GM23338 (cell line): ENCODE data around the gene HMCN2. TPM values are rescaled to one million over a fixed set of nuclear protein-coding genes. Genes with fewer than 3 reads are reported as not detected.

ENCODE experiments used
- ATAC-seq: fragments of 200-7000 bp; cut with Tn5 transposase; 3 replicates; pipeline ENCODE4 v1.9.1; 2020
- DNase-seq: peaks from one replicate; pipeline ENCODE4 v3.0.0-alpha.2; 2015; ENCODE audit warnings: low spot score
- H2AFZ ChIP-seq: fragments of 200-600 bp; sonication (generic); 2 replicates; pipeline ENCODE4 v1.8.0; 2016; ENCODE audit warnings: antibody characterized with exemption, mild to moderate bottlenecking, moderate library complexity
- H3F3A ChIP-seq: fragments of 200-600 bp; sonication (generic); replicated peaks from 2 replicates; pipeline ENCODE4 v1.8.0; 2017; ENCODE audit warnings: antibody characterized with exemption, mixed run types, low read depth
- H3K27ac ChIP-seq: fragments of 200-600 bp; sonication (generic); 2 replicates; pipeline ENCODE4 v1.6.1; 2016; ENCODE audit warnings: low read depth
- H3K27me3 ChIP-seq: fragments of 200-600 bp; sonication (generic); 2 replicates; pipeline ENCODE4 v1.8.0; 2016; ENCODE audit warnings: mild to moderate bottlenecking, mixed run types, moderate library complexity; ENCODE audit not compliant: insufficient read depth
- H3K36me3 ChIP-seq: fragments of 200-600 bp; sonication (generic); 2 replicates; pipeline ENCODE4 v1.8.0; 2016; ENCODE audit warnings: mild to moderate bottlenecking; ENCODE audit not compliant: insufficient read depth
- H3K4me1 ChIP-seq: fragments of 200-600 bp; sonication (generic); 2 replicates; pipeline ENCODE4 v1.8.0; 2016; ENCODE audit warnings: mild to moderate bottlenecking, moderate library complexity; ENCODE audit not compliant: insufficient read depth
- H3K4me2 ChIP-seq: fragments of 200-600 bp; sonication (generic); 2 replicates; pipeline ENCODE4 v1.7.1; 2017; ENCODE audit warnings: mixed run types
- H3K4me3 ChIP-seq: fragments of 200-600 bp; sonication (generic); 2 replicates; pipeline ENCODE4 v1.6.1; 2016; ENCODE audit warnings: mixed run types
- H3K79me2 ChIP-seq: fragments of 200-600 bp; sonication (generic); replicated peaks from 2 replicates; pipeline ENCODE4 v1.8.0; 2017; ENCODE audit warnings: mild to moderate bottlenecking; ENCODE audit not compliant: insufficient read depth
- H3K9me2 ChIP-seq: fragments of 200-600 bp; sonication (generic); 2 replicates; pipeline ENCODE4 v1.8.0; 2017; ENCODE audit not compliant: insufficient read depth
- H4K20me1 ChIP-seq: fragments of 200-600 bp; sonication (generic); replicated peaks from 2 replicates; pipeline ENCODE4 v1.8.0; 2017; ENCODE audit warnings: mild to moderate bottlenecking; ENCODE audit not compliant: insufficient read depth
- H3K27ac Mint-ChIP-seq: 2 replicates; pipeline ENCODE4 v1.8.0; 2020; ENCODE audit warnings: inconsistent platforms, mild to moderate bottlenecking, moderate library complexity, mixed read lengths
- H3K27me3 Mint-ChIP-seq: 3 replicates; pipeline ENCODE4 v1.8.0; 2022; ENCODE audit warnings: low read depth, mild to moderate bottlenecking, moderate library complexity, mixed read lengths, inconsistent platforms; ENCODE audit not compliant: insufficient read depth, poor library complexity
- H3K36me3 Mint-ChIP-seq: 3 replicates; pipeline ENCODE4 v1.8.0; 2021; ENCODE audit warnings: low read depth, mild to moderate bottlenecking, inconsistent platforms, moderate library complexity, mixed read lengths
- H3K4me1 Mint-ChIP-seq: 3 replicates; pipeline ENCODE4 v1.8.0; 2020; ENCODE audit warnings: mild to moderate bottlenecking, inconsistent platforms, mixed read lengths
- H3K4me3 Mint-ChIP-seq: 3 replicates; pipeline ENCODE4 v1.8.0; 2021; ENCODE audit warnings: moderate library complexity, mild to moderate bottlenecking, inconsistent platforms, mixed read lengths
- H3K9me3 Mint-ChIP-seq: 3 replicates; pipeline ENCODE4 v1.8.0; 2020; ENCODE audit warnings: moderate library complexity, mild to moderate bottlenecking, inconsistent platforms, mixed read lengths
- EZH2phosphoT487 ChIP-seq: fragments of 200-600 bp; sonication (generic); IDR thresholded peaks from one replicate; pipeline ENCODE4 v1.8.1; 2018; ENCODE audit warnings: antibody characterized with exemption; ENCODE audit not compliant: unreplicated experiment
- JUNB ChIP-seq: IDR thresholded peaks from one replicate; pipeline ENCODE4 v1.6.1; 2016; ENCODE audit warnings: antibody characterized with exemption; ENCODE audit not compliant: unreplicated experiment
- NANOG ChIP-seq: IDR thresholded peaks from 2 replicates; pipeline ENCODE4 v1.6.1; 2016; ENCODE audit warnings: antibody characterized with exemption, borderline replicate concordance
- POLR2AphosphoS5 ChIP-seq: IDR thresholded peaks from 2 replicates; pipeline ENCODE4 v1.6.1; 2016; ENCODE audit warnings: antibody characterized with exemption, low read depth
- STAT1 ChIP-seq: IDR thresholded peaks from one replicate; pipeline ENCODE4 v1.6.1; 2016; ENCODE audit warnings: antibody characterized with exemption; ENCODE audit not compliant: unreplicated experiment
- ZNF114 ChIP-seq: fragments of 250-450 bp; sonication (Bioruptor Pico); IDR thresholded peaks from 2 replicates; pipeline ENCODE4 v1.5.0; 2020; ENCODE audit warnings: mild to moderate bottlenecking, moderate library complexity
- ZNF331 ChIP-seq: fragments of 250-450 bp; sonication (Bioruptor Pico); IDR thresholded peaks from 2 replicates; pipeline ENCODE4 v1.5.0; 2020; ENCODE audit warnings: low read depth, mild to moderate bottlenecking, moderate library complexity
- polyA plus RNA-seq: library from polyadenylated mRNA; unstranded; fragments of >200 nt; fragmentation: Nextera tagmentation; extraction: Ambion mirVana; gene quantifications from 2 replicates; pipeline ENCODE4 v1.2.1, GENCODE V29; 2016
- total RNA-seq: library from RNA; depleted of rRNA; stranded (reverse); fragments of >200 nt; shearing (Covaris generic); gene quantifications from 2 replicates; pipeline ENCODE4 v1.2.3, GENCODE V29; 2014
- TF ChIP-seq, protein P1 (sequence below): fragments of 250-450 bp; sonication (Bioruptor Pico); IDR thresholded peaks from 2 replicates; pipeline ENCODE4 v1.5.0; 2020; ENCODE audit warnings: mild to moderate bottlenecking, moderate library complexity
- TF ChIP-seq, protein P2 (sequence below): IDR thresholded peaks from 2 replicates; pipeline ENCODE4 v1.6.1; 2016; ENCODE audit warnings: antibody characterized with exemption
- TF ChIP-seq, protein P3 (sequence below), 2 experiments: fragments of 200-600 bp in 1 of 2; sonication (generic) in 1 of 2; conservative IDR thresholded peaks; 2 replicates each; pipeline versions ENCODE4 v1.5.1 to v1.6.1; 2016 to 2017; ENCODE audit warnings: antibody characterized with exemption in 2 of 2, low read depth in 2 of 2, mild to moderate bottlenecking in 2 of 2, moderate library complexity in 1 of 2

The HMCN2 gene
- total and polyA plus RNA-seq, 2 experiments from 2014 or later = 1.3 to 4.7 TPM

DNA sequence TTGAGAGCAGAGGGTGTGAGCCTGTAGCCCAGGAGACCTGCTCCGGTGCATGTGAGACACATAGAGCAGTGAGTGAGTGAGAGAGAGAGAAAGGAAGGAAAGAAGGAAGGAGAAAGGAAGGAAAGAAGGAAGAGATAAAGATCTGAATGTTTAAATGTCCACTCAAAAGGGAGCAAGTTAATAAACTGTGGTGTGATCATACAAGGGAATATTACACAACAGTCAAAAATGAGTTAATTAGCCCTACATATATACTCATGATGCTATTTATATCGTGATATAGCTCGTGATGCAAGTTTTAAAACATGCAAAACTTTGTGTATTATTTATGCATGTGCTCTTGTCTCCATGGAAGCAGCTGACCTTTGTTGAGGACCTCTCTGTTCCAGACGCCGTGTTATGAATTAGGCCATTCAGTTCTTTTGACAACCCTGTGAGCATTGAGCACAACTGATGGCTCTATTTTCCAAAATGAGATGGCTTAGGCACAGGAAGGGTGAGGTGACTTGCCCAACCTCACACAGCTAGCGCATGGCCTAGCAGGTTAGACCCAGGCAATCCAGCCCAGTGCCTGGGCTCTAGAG, 70.6 kb downstream of the HMCN2 start (continued):
- TF ChIP-seq, protein P1, sequence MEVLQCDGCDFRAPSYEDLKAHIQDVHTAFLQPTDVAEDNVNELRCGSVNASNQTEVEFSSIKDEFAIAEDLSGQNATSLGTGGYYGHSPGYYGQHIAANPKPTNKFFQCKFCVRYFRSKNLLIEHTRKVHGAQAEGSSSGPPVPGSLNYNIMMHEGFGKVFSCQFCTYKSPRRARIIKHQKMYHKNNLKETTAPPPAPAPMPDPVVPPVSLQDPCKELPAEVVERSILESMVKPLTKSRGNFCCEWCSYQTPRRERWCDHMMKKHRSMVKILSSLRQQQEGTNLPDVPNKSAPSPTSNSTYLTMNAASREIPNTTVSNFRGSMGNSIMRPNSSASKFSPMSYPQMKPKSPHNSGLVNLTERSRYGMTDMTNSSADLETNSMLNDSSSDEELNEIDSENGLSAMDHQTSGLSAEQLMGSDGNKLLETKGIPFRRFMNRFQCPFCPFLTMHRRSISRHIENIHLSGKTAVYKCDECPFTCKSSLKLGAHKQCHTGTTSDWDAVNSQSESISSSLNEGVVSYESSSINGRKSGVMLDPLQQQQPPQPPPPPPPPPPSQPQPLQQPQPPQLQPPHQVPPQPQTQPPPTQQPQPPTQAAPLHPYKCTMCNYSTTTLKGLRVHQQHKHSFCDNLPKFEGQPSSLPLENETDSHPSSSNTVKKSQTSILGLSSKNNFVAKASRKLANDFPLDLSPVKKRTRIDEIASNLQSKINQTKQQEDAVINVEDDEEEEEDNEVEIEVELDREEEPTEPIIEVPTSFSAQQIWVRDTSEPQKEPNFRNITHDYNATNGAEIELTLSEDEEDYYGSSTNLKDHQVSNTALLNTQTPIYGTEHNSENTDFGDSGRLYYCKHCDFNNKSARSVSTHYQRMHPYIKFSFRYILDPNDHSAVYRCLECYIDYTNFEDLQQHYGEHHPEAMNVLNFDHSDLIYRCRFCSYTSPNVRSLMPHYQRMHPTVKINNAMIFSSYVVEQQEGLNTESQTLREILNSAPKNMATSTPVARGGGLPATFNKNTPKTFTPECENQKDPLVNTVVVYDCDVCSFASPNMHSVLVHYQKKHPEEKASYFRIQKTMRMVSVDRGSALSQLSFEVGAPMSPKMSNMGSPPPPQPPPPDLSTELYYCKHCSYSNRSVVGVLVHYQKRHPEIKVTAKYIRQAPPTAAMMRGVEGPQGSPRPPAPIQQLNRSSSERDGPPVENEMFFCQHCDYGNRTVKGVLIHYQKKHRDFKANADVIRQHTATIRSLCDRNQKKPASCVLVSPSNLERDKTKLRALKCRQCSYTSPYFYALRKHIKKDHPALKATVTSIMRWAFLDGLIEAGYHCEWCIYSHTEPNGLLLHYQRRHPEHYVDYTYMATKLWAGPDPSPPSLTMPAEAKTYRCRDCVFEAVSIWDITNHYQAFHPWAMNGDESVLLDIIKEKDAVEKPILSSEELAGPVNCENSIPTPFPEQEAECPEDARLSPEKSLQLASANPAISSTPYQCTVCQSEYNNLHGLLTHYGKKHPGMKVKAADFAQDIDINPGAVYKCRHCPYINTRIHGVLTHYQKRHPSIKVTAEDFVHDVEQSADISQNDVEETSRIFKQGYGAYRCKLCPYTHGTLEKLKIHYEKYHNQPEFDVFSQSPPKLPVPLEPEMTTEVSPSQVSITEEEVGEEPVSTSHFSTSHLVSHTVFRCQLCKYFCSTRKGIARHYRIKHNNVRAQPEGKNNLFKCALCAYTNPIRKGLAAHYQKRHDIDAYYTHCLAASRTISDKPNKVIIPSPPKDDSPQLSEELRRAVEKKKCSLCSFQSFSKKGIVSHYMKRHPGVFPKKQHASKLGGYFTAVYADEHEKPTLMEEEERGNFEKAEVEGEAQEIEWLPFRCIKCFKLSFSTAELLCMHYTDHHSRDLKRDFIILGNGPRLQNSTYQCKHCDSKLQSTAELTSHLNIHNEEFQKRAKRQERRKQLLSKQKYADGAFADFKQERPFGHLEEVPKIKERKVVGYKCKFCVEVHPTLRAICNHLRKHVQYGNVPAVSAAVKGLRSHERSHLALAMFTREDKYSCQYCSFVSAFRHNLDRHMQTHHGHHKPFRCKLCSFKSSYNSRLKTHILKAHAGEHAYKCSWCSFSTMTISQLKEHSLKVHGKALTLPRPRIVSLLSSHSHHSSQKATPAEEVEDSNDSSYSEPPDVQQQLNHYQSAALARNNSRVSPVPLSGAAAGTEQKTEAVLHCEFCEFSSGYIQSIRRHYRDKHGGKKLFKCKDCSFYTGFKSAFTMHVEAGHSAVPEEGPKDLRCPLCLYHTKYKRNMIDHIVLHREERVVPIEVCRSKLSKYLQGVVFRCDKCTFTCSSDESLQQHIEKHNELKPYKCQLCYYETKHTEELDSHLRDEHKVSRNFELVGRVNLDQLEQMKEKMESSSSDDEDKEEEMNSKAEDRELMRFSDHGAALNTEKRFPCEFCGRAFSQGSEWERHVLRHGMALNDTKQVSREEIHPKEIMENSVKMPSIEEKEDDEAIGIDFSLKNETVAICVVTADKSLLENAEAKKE (CRISPR knock-in tag) = no peak
- TF ChIP-seq JUNB (no peak), ZNF331 (CRISPR knock-in tag) (no peak), NANOG (no peak), POLR2AphosphoS5 (no peak), STAT1 (no peak)

DNA sequence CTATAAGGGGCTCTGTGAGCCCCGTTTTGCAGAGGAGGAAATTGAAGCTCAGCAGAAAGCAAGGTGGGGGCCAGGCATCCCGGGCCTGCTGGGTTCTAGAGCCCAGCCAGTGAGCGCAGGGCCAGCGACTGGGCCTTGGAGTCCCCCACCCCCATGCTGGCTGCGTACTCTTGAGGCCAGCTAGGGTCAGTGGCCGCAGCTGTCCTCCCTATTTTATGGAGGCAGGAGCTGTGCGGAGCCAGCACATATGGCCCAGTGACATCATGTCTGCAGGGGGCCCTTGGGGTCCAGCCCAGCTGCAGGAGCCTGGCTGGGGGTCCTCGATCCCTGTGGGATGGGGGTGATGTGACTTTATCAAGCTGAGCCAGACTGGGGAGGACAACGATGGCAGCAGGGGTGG, 71.3 kb downstream of the HMCN2 start:
- Mint-ChIP-seq H3K4me1 (no peaks in the 10 kb centered on the region), H3K4me3 (no peak overlapping the region), H3K27ac (no peak overlapping the region), H3K36me3 (no peaks in the 10 kb centered on the region), H3K27me3 (peaks cover 10% of the 10 kb centered on the region), H3K9me3 (no peaks in the 10 kb centered on the region)
- no peaks in the 10 kb centered on the region for H3K27me3 ChIP-seq
- no peaks in the 10 kb centered on the region for H3K9me2 ChIP-seq
- no peak overlapping the region for H3K4me2 ChIP-seq
- no peak overlapping the region for H3K4me3 ChIP-seq
- no peaks in the 10 kb centered on the region for H4K20me1 ChIP-seq
- no peak overlapping the region for H3K27ac ChIP-seq
- no peaks in the 10 kb centered on the region for H3K79me2 ChIP-seq
- H3K36me3 ChIP-seq = no peaks in the 10 kb centered on the region
- DNase-seq = no peak
- no peak overlapping the region for H2AFZ ChIP-seq
- no peaks in the 10 kb centered on the region for H3K4me1 ChIP-seq
- H3F3A ChIP-seq = no peaks in the 10 kb centered on the region
- ATAC-seq = no peak
- TF ChIP-seq, protein P2, sequence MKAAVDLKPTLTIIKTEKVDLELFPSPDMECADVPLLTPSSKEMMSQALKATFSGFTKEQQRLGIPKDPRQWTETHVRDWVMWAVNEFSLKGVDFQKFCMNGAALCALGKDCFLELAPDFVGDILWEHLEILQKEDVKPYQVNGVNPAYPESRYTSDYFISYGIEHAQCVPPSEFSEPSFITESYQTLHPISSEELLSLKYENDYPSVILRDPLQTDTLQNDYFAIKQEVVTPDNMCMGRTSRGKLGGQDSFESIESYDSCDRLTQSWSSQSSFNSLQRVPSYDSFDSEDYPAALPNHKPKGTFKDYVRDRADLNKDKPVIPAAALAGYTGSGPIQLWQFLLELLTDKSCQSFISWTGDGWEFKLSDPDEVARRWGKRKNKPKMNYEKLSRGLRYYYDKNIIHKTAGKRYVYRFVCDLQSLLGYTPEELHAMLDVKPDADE = no peak
- no peak for TF ChIP-seq NANOG
- no peak for TF ChIP-seq ZNF114 (CRISPR knock-in tag)
- TF ChIP-seq, protein P3, sequence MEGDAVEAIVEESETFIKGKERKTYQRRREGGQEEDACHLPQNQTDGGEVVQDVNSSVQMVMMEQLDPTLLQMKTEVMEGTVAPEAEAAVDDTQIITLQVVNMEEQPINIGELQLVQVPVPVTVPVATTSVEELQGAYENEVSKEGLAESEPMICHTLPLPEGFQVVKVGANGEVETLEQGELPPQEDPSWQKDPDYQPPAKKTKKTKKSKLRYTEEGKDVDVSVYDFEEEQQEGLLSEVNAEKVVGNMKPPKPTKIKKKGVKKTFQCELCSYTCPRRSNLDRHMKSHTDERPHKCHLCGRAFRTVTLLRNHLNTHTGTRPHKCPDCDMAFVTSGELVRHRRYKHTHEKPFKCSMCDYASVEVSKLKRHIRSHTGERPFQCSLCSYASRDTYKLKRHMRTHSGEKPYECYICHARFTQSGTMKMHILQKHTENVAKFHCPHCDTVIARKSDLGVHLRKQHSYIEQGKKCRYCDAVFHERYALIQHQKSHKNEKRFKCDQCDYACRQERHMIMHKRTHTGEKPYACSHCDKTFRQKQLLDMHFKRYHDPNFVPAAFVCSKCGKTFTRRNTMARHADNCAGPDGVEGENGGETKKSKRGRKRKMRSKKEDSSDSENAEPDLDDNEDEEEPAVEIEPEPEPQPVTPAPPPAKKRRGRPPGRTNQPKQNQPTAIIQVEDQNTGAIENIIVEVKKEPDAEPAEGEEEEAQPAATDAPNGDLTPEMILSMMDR (conservative IDR thresholded peaks at IDR 0.05; ENCODE audit: low read depth in 2 of 2) = no peak
- no peak for TF ChIP-seq EZH2phosphoT487
- no peak for TF ChIP-seq STAT1
- no peak for TF ChIP-seq ZNF331 (CRISPR knock-in tag)
